K562 (cell line): Measurements from ENCODE around the gene CLPSL1. TPM values are rescaled to one million over a fixed set of nuclear protein-coding genes. Genes with fewer than 3 reads are reported as not detected.

Source experiments
- ATAC-seq: fragments of 200-7000 bp; cut with Tn5 transposase; 3 replicates; pipeline ENCODE4 v1.9.1; 2020; ENCODE audit warnings: moderate library complexity
- BruUV-seq: library from RNA; stranded (reverse); fragments of 400-500 nt; replicated peaks from 2 replicates; lab custom pipeline; 2021; lab: Mats Ljungman, UMichigan
- CTCF ChIA-PET: fragments of 300-600 bp; formaldehyde crosslinking; extraction: SDS; loops from one replicate; lab custom pipeline; 2021; ENCODE audit warnings: low intra/inter-chr PET ratio; lab: Yijun Ruan, JAX
- POLR2A ChIA-PET: fragments of 300-600, 350-650 bp; sonication (Branson Sonifier 250); formaldehyde crosslinking; extraction: SDS; loops from one replicate; lab custom pipeline; 2021; ENCODE audit warnings: antibody characterized with exemption, inconsistent platforms; lab: Yijun Ruan, JAX
- DNase-seq, 4 experiments: peaks; one replicate each; pipeline versions ENCODE4 v3.0.0 to v3.0.0-alpha.2; 2011 to 2018; ENCODE audit warnings: low spot score in 3 of 4, mixed read lengths in 3 of 4; ENCODE audit errors: extremely low read depth in 1 of 4
- FAIRE-seq: peaks from 2 replicates; lab custom pipeline; 2011; peaks lifted over from hg19 to GRCh38; lab: Jason Lieb, UNC
- H2AFZ ChIP-seq: 2 replicates; pipeline ENCODE4 v1.6.0; 2011; ENCODE audit warnings: low read depth, low read length, control low read depth, inconsistent platforms
- H3K27ac ChIP-seq: fragments of 200-600 bp; 3 replicates; pipeline ENCODE4 v1.8.0; 2011; ENCODE audit warnings: low read depth, mild to moderate bottlenecking, control low read depth, inconsistent platforms, low read length, moderate library complexity, mixed read lengths; ENCODE audit errors: extremely low read depth
- H3K27me3 ChIP-seq, 2 experiments: fragments of 300-600 bp in 1 of 2; 2 replicates in 1 of 2; 3 replicates in 1 of 2; pipeline versions ENCODE4 v1.6.0 to v1.8.0; 2011; ENCODE audit warnings: inconsistent platforms in 2 of 2, low read length in 2 of 2, mild to moderate bottlenecking in 1 of 2, mixed read lengths in 1 of 2, moderate library complexity in 1 of 2; ENCODE audit not compliant: control insufficient read depth in 2 of 2, insufficient read depth in 2 of 2
- H3K36me3 ChIP-seq: fragments of 300-600 bp; 3 replicates; pipeline ENCODE4 v1.8.0; 2011; ENCODE audit warnings: mild to moderate bottlenecking, low read length, inconsistent platforms; ENCODE audit not compliant: control insufficient read depth, insufficient read depth
- H3K4me1 ChIP-seq, 2 experiments: fragments of 200-600 bp in 1 of 2; replicated peaks in 1 of 2; 2 replicates in 1 of 2; 3 replicates in 1 of 2; pipeline versions ENCODE4 v1.5.1 to v1.8.0; 2011; ENCODE audit warnings: inconsistent platforms in 2 of 2, low read length in 2 of 2, mild to moderate bottlenecking in 1 of 2, mixed read lengths in 1 of 2, moderate library complexity in 1 of 2; ENCODE audit not compliant: control insufficient read depth in 2 of 2, insufficient read depth in 2 of 2
- H3K4me2 ChIP-seq: 2 replicates; pipeline ENCODE4 v1.6.1; 2011; ENCODE audit warnings: low read length, control low read depth, inconsistent platforms, mixed read lengths; ENCODE audit not compliant: insufficient read depth
- H3K4me3 ChIP-seq: fragments of 200-600 bp; sonication (generic), shearing (Covaris generic); 2 replicates; pipeline ENCODE4 v1.5.1; 2016; ENCODE audit warnings: control low read depth, inconsistent platforms
- H3K79me2 ChIP-seq: fragments of 200-600 bp; 3 replicates; pipeline ENCODE4 v1.8.0; 2011; ENCODE audit warnings: low read length, inconsistent platforms; ENCODE audit not compliant: control insufficient read depth, insufficient read depth
- H3K9ac ChIP-seq, 2 experiments: 2 replicates each; pipeline versions ENCODE4 v1.6.0 to v1.6.1; 2011; ENCODE audit warnings: low read depth in 2 of 2, low read length in 2 of 2, control low read depth in 1 of 2, inconsistent platforms in 1 of 2, mild to moderate bottlenecking in 1 of 2, mixed read lengths in 1 of 2; ENCODE audit not compliant: insufficient read depth in 1 of 2
- H3K9me1 ChIP-seq: one replicate; pipeline ENCODE4 v1.6.0; 2011; ENCODE audit warnings: inconsistent platforms, mild to moderate bottlenecking, low read length, moderate library complexity; ENCODE audit not compliant: control insufficient read depth, insufficient read depth
- H3K9me3 ChIP-seq: replicated peaks from 2 replicates; pipeline ENCODE4 v1.5.1; 2011; ENCODE audit warnings: low read depth, low read length, inconsistent platforms; ENCODE audit not compliant: control insufficient read depth, insufficient read depth
- H4K20me1 ChIP-seq: replicated peaks from 2 replicates; pipeline ENCODE4 v1.6.1; 2011; ENCODE audit warnings: low read length, inconsistent platforms, mixed read lengths; ENCODE audit not compliant: control insufficient read depth, insufficient read depth
- ASH1L ChIP-seq: fragments of 450-650 bp; IDR thresholded peaks from 2 replicates; pipeline ENCODE4 v1.6.1; 2018; ENCODE audit warnings: borderline replicate concordance, mild to moderate bottlenecking, low read depth; ENCODE audit not compliant: partially characterized antibody
- CBX8 ChIP-seq: fragments of 200-600 bp; sonication (generic); IDR thresholded peaks from 2 replicates; pipeline ENCODE4 v1.6.1; 2012; ENCODE audit warnings: borderline replicate concordance, mixed run types, low read depth, mild to moderate bottlenecking, moderate library complexity, mixed read lengths, low read length, control low read depth, inconsistent platforms; ENCODE audit not compliant: poor library complexity, severe bottlenecking; ENCODE audit errors: extremely low read depth
- ERF ChIP-seq: fragments of 450-650 bp; formaldehyde crosslinking; IDR thresholded peaks from 2 replicates; pipeline ENCODE4 v1.4.0; 2020; ENCODE audit warnings: mild to moderate bottlenecking, mixed read lengths
- HNRNPH1 ChIP-seq: fragments of 200-400 bp; formaldehyde crosslinking; optimal IDR thresholded peaks from 2 replicates; pipeline ENCODE3; 2017; ENCODE audit warnings: low read depth, mild to moderate bottlenecking, low read length, moderate library complexity
- KHSRP ChIP-seq: fragments of 450-650 bp; IDR thresholded peaks from 2 replicates; pipeline ENCODE4 v1.6.1; 2017
- NR3C1 ChIP-seq: sonication (generic); formaldehyde crosslinking; IDR thresholded peaks from 2 replicates; pipeline ENCODE4 v1.8.1; 2022; ENCODE audit warnings: missing genetic modification reagents
- PHF21A ChIP-seq: fragments of 450-650 bp; IDR thresholded peaks from 2 replicates; pipeline ENCODE4 v1.6.1; 2017; ENCODE audit warnings: low read depth, borderline replicate concordance
- POLR2B ChIP-seq: fragments of 450-650 bp; IDR thresholded peaks from 2 replicates; pipeline ENCODE4 v1.6.1; 2018; ENCODE audit warnings: low read depth; ENCODE audit not compliant: partially characterized antibody
- SETDB1 ChIP-seq: IDR thresholded peaks from one replicate; pipeline ENCODE4 v1.6.1; 2012; ENCODE audit warnings: low read length, control low read depth, inconsistent platforms
- SMAD2 ChIP-seq: fragments of 150-350 bp; IDR thresholded peaks from 2 replicates; pipeline ENCODE4 v1.6.1; 2014; ENCODE audit warnings: low read depth, mild to moderate bottlenecking, low read length
- SMAD4 ChIP-seq: fragments of 250-450 bp; sonication (Bioruptor Pico); conservative IDR thresholded peaks from 2 replicates; pipeline ENCODE4 v1.8.0; 2021; ENCODE audit warnings: inconsistent platforms, mild to moderate bottlenecking, moderate library complexity
- ZNF696 ChIP-seq: fragments of 250-450 bp; sonication (Bioruptor Pico); conservative IDR thresholded peaks from 2 replicates; pipeline ENCODE4 v1.4.0; 2020; ENCODE audit warnings: mild to moderate bottlenecking, moderate library complexity
- WGBS: fragments of 100-300 bp; shearing (Covaris generic); methylation state at CpG from one replicate; pipeline ENCODE4 v1.1.6; 2016; ENCODE audit warnings: low coverage, mixed read lengths; ENCODE audit not compliant: insufficient coverage; ENCODE audit errors: missing lambda C conversion rate; 5-methylcytosine and 5-hydroxymethylcytosine counted together
- in situ Hi-C: fragments of 300-500 bp; cut with MboI; formaldehyde crosslinking; loops from 4 replicates; pipeline ENCODE4 v1.15.0; 2018; ENCODE audit warnings: inconsistent platforms, mixed read lengths
- intact Hi-C: fragments of 100-400 bp; cut with micrococcal nuclease; formaldehyde crosslinking; loops from 2 replicates; pipeline ENCODE4 v1.14.2; 2022
- polyA plus RNA-seq, 8 experiments: library from polyadenylated mRNA; depleted of rRNA in 4 of 8; stranded (reverse) in 5 of 8; unstranded in 3 of 8; fragments of >200 nt; fragmentation: Nextera tagmentation in 2 of 8; fragmentation: Illumina TruSeq in 1 of 8; extraction: Ambion mirVana in 2 of 8; extraction: Trizol in 1 of 8; gene quantifications; 2 replicates each; pipeline versions ENCODE4 v1.2.1 to v1.2.3, GENCODE V29; 2011 to 2014; ENCODE audit warnings: inconsistent platforms in 1 of 8, missing spikeins in 1 of 8
- total RNA-seq, 7 experiments: library from RNA; depleted of rRNA in 6 of 7; stranded (reverse); fragments of >200 nt in 6 of 7; fragmentation: Illumina TruSeq in 2 of 7; extraction: Trizol in 2 of 7; gene quantifications; 2 replicates each; pipeline versions ENCODE4 v1.2.1 to v1.2.3, GENCODE V29; 2011 to 2021; ENCODE audit warnings: low replicate concordance in 1 of 7
- TF ChIP-seq, protein P1 (sequence below): fragments of 250-450 bp; sonication (Bioruptor Pico); IDR thresholded peaks from 2 replicates; pipeline ENCODE4 v1.8.0; 2021; ENCODE audit warnings: borderline replicate concordance, mild to moderate bottlenecking, moderate library complexity; ENCODE audit not compliant: poor library complexity, severe bottlenecking
- TF ChIP-seq, protein P2 (sequence below): fragments of 250-450 bp; sonication (Bioruptor Pico); IDR thresholded peaks from 2 replicates; pipeline ENCODE4 v1.8.0; 2021; ENCODE audit warnings: moderate library complexity, mild to moderate bottlenecking, inconsistent platforms
- TF ChIP-seq, protein P3 (sequence below): IDR thresholded peaks from 2 replicates; pipeline ENCODE4 v1.6.1; 2011; ENCODE audit not compliant: insufficient read length; ENCODE audit errors: extremely low read depth
- TF ChIP-seq, protein P4 (sequence below): sonication (generic); formaldehyde crosslinking; IDR thresholded peaks from 2 replicates; pipeline ENCODE4 v1.8.0; 2023; ENCODE audit warnings: mild to moderate bottlenecking, missing genetic modification reagents

The CLPSL1 gene
- total and polyA plus RNA-seq, 9 of the 15 experiments (the other 6 are each of a cell fraction or from before 2014, with no cell fraction given) = not detected

DNA sequence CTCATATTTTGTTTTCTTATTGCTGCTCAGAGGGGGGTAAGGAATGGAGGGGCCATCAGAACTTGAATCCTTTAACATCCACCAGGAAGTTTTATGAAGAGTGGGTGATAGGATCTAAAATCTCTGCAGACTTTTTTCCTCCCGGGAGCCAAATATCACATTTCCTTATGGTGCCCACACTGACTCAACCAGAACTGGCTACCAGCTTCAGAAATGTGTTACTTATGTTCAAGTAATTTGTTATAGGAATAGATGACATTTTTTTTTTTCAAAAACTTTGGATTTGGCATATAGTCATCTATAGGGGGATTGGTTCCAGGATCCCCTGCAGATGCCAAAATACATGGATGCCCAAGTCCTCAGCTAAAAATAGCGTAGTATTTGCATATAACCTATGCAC lies 42.8 kb downstream of the CLPSL1 start:
- H3K9ac ChIP-seq = no peak overlapping the region
- ChIA-PET CTCF (no interaction called here), POLR2A (interaction anchor here (1.3 kb wide), 1 partner anchor 27 kb away, joined by 5 read pairs; the partner anchor contains the start of gene CLPS)
- no peaks in the 10 kb centered on the region for H3K4me1 ChIP-seq
- H3K27ac ChIP-seq = no peak overlapping the region
- H3K4me3 ChIP-seq = no peak overlapping the region
- in situ Hi-C loops = no loop called here
- no peaks in the 10 kb centered on the region for H3K9me3 ChIP-seq
- H3K36me3 ChIP-seq = no peaks in the 10 kb centered on the region
- H4K20me1 ChIP-seq = no peaks in the 10 kb centered on the region
- no peak overlapping the region for H3K4me2 ChIP-seq
- BruUV-seq = no TSS peak
- TF ChIP-seq, protein P1, sequence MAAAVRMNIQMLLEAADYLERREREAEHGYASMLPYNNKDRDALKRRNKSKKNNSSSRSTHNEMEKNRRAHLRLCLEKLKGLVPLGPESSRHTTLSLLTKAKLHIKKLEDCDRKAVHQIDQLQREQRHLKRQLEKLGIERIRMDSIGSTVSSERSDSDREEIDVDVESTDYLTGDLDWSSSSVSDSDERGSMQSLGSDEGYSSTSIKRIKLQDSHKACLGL = no peak
- no peak for TF ChIP-seq KHSRP
- TF ChIP-seq SMAD2 = no peak
- no peak for TF ChIP-seq ERF (CRISPR knock-in tag)
- TF ChIP-seq PHF21A = no peak
- TF ChIP-seq ZNF696 (CRISPR knock-in tag) = no peak
- TF ChIP-seq HNRNPH1 = no peak
- no peak for TF ChIP-seq ASH1L
- TF ChIP-seq POLR2B = no peak
- no peak for TF ChIP-seq SMAD4
- TF ChIP-seq NR3C1 (CRISPR knock-in tag) = no peak
- no peak for TF ChIP-seq CBX8
- TF ChIP-seq SETDB1 = no peak
- TF ChIP-seq, protein P2, sequence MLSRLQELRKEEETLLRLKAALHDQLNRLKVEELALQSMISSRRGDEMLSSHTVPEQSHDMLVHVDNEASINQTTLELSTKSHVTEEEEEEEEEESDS (CRISPR knock-in tag) = no peak
- TF ChIP-seq, protein P3, sequence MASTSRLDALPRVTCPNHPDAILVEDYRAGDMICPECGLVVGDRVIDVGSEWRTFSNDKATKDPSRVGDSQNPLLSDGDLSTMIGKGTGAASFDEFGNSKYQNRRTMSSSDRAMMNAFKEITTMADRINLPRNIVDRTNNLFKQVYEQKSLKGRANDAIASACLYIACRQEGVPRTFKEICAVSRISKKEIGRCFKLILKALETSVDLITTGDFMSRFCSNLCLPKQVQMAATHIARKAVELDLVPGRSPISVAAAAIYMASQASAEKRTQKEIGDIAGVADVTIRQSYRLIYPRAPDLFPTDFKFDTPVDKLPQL = no peak
- TF ChIP-seq, protein P4, sequence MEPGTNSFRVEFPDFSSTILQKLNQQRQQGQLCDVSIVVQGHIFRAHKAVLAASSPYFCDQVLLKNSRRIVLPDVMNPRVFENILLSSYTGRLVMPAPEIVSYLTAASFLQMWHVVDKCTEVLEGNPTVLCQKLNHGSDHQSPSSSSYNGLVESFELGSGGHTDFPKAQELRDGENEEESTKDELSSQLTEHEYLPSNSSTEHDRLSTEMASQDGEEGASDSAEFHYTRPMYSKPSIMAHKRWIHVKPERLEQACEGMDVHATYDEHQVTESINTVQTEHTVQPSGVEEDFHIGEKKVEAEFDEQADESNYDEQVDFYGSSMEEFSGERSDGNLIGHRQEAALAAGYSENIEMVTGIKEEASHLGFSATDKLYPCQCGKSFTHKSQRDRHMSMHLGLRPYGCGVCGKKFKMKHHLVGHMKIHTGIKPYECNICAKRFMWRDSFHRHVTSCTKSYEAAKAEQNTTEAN (CRISPR knock-in tag) = no peak
- no peak for ATAC-seq
- no peak overlapping the region for H2AFZ ChIP-seq
- H3K79me2 ChIP-seq = no peaks in the 10 kb centered on the region
- H3K27me3 ChIP-seq = peaks cover 12 to 28% of the 10 kb centered on the region in 2 experiments
- DNase-seq = no peak
- WGBS = 3% methylated on average over 2 of the region's 2 CpGs
- no peak for FAIRE-seq
- intact Hi-C loops = no loop called here
- no peaks in the 10 kb centered on the region for H3K9me1 ChIP-seq
